Sciatic nerve (tissue), 2 donors: ENCODE measurements around the gene SHD. TPM values are rescaled to one million over a fixed set of nuclear protein-coding genes. Genes with fewer than 3 reads are reported as not detected.

Experiments
- ATAC-seq: fragments of 200-7000 bp; cut with Tn5 transposase; one replicate; pipeline ENCODE4 v1.9.1; 2020; ENCODE audit warnings: mild to moderate bottlenecking, moderate library complexity
- DNase-seq: peaks from one replicate; pipeline ENCODE4 v3.0.0-alpha.2; 2020; ENCODE audit warnings: low spot score
- intact Hi-C: fragments of 100-400 bp; cut with DNase I; formaldehyde crosslinking; loops from one replicate; pipeline ENCODE4 v1.14.2; 2022
- total RNA-seq: library from RNA; stranded (reverse); fragmentation: NEBNext Ultra II Directional; extraction: Animal tissue kit (Norgen Biotek cat#: 25700); gene quantifications from one replicate; pipeline ENCODE4 v1.2.1, GENCODE V29; 2021
- donor health status: DM: no; HTN: no; CAD: no.
- donor health status: DM: no; HTN: no; CAD: no.

SHD gene
- total RNA-seq, 1 donor from 2014 or later, result not detected

GRCh38 chr19:4291184-4291732 is 12.2 kb downstream of the SHD start:
- ATAC-seq (no peak), DNase-seq (no peak)
- intact Hi-C loops, result no loop called here

DNA sequence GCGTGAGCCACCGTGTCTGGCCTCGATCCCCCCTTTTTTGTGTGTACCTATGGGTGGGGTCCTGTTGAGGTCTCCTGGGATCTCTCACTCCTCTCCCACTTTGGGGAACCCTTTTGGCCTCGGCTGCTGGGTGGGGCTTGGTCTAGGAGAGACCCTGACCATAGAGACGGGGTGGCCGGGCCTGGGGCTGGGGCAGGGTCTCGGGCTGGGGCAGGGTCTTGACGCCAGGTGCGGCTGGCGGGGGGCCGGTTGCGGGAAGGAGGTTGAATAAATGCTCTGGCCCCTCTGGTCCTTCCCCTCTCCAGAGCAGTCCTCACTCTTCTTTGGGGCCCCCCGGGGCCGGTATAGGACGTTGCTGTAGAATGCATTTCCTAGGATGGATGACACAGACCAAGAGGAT is 13.4 kb downstream of the SHD start:
- no peak for ATAC-seq
- intact Hi-C loops, result no loop called here
- no peak for DNase-seq

- ATAC-seq (no peak), DNase-seq (no peak)
- intact Hi-C loops, result no loop called here
These were observed 15.3 kb downstream of the SHD start for GRCh38 chr19:4294389-4294788.

- ATAC-seq, result no peak
- intact Hi-C loops, result no loop called here
These were observed 17.1 kb downstream of the SHD start for GRCh38 chr19:4295972-4296771.

DNA sequence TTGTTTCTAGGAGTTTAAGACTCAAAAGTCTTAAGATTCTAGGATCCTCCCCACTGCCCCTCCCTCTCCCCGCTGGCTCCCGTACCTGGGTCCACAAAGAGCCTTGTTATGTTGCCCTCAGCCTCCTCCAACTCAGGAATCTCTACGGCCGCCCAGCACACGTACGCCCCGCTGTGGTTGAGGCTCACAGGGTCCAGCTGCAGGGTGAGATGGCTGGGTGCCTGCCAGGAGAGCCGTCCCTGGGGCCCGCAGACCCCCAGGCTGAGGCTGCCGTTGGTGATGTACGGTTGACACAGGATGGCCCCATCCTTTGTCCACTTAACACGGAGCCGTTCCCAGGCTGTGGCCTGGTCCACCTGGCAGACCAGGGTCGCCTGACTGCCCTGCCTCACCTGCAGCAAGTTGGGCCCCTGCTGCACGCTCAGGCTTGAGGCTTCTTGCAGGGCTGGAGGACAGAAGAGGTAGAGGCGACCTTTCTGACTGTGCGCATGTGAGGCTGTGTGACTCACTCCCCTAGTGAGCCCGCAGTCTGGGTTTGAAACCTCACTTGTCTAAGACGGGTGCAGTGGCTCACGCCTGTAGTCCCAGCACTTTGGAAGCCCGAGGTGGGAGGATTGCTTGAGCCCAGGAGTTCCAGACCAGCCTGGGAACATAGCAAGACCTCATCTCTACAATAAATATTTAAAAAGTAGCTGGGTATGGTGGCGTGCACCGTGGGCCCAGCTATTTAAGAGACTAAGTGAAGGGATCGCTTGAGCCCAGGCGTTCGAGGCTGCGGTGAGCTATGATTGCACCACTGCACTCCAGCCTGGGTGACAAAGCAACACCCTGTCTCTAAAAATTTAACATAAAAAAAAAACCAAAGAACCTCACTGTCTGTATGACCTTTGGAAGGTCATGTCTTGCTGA is 19.1 kb downstream of the SHD start:
- DNase-seq, result no peak
- no peak for ATAC-seq
- intact Hi-C loops, result no loop called here

More at GRCh38 chr19:4295972-4296771, 17.1 kb downstream of the SHD start:
- DNase-seq, result no peak

GRCh38 chr19:4298810-4299550 is 19.9 kb downstream of the SHD start:
- intact Hi-C loops, result no loop called here
- ATAC-seq, result no peak
- no peak for DNase-seq

DNA sequence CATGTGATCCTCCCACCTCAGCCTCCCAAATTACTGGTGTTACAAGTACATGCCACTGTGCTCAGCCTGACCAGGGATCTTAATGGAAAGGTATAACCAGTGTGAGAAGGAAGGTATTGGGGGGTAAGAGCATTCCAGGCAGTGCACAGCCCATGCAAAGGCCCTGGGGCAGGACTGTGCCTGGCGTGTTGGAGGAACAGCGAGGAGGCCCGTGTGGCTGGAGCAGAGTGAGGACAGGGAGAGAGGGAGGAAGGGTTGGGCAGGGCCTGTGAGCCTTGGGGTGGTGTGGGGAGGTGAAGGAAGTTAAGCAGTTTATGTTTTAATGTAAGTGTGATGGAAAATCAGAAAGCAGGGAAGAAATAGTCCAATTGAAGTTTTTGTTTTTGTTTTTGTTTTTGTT is 21.5 kb downstream of the SHD start:
- ATAC-seq (no peak), DNase-seq (no peak)
- intact Hi-C loops, result no loop called here

GRCh38 chr19:4301590-4302242 is 22.6 kb downstream of the SHD start:
- DNase-seq (no peak), ATAC-seq (no peak)
- intact Hi-C loops, result no loop called here

- DNase-seq (no peak), ATAC-seq (no peak)
- intact Hi-C loops, result no loop called here
These were observed 23.2 kb downstream of the SHD start, which contains the start of gene TMIGD2 for GRCh38 chr19:4302243-4302640. Gene TMIGD2 (minus strand): TSS chr19:4302389. CDS start chr19:4302385, 4 bp downstream.

GRCh38 chr19:4303819-4304537 is 24.9 kb downstream of the SHD start:
- intact Hi-C loops, result no loop called here
- no peak for ATAC-seq

GRCh38 chr19:4304538-4305256 is 25.6 kb downstream of the SHD start, which contains the start of gene FSD1:
Gene FSD1 (plus strand): TSS chr19:4304598. CDS start chr19:4304747, 149 bp downstream.
- intact Hi-C loops, result no loop called here
- ATAC-seq, result peak; percentile 28
- DNase-seq, result no peak

More at GRCh38 chr19:4303819-4304537, 24.9 kb downstream of the SHD start:
- no peak for DNase-seq

DNA sequence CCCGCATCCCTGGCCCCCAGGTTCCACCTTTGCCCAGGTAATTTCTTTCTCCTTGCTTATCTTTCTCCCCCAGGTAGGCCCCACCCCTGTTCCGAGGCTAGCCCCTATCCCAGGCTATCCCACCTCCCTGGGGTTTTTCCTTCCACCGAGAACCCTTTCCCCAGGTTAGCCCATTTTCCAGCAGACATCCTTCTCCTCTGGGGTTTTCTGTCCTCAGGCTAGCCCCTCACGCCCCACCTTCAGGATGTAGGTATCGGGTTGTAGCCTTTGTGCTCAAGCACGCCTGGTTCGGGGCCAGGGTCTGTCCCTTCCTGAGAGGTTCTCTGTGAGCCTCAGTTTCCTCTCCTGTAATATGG is 26.2 kb downstream of the SHD start:
- intact Hi-C loops, result no loop called here
- DNase-seq (no peak), ATAC-seq (no peak)

DNA sequence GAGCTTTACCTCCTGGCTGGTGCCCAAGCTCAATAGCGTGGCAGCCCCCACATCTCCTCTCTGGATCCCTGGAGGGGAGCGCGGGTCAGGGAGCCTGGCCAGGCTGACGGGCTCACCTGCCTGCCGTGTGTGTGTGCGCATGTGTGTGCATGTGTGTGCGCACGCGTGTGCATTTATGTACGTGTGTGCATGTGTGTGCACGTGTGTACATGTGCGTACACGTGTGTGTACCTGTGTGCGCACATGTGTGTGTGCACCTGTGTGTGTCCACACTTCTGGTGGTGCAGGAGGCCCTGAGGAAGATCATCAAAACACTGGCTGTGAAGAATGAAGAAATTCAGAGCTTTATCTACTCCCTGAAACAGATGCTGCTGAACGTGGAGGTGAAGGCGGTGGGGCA is 26.6 kb downstream of the SHD start:
- no peak for DNase-seq
- no peak for ATAC-seq
- intact Hi-C loops, result no loop called here

GRCh38 chr19:4310247-4311121 is 31.4 kb downstream of the SHD start:
- ATAC-seq, result no peak
- DNase-seq, result no peak
- intact Hi-C loops, result no loop called here

- DNase-seq (no peak), ATAC-seq (no peak)
- intact Hi-C loops, result no loop called here
These were observed 34.9 kb downstream of the SHD start for GRCh38 chr19:4313847-4314490.

GRCh38 chr19:4316956-4317355 is 37.9 kb downstream of the SHD start:
- intact Hi-C loops, result no loop called here
- ATAC-seq, result no peak

More at GRCh38 chr19:4316956-4317355, 37.9 kb downstream of the SHD start:
- DNase-seq, result no peak
